Natural killer cell treated with Interleukin-12 subunit alpha and Interleukin-12 subunit beta and Interleukin-15 and Interleukin-18, amount 100 ng/mL, for 72 hours (primary cell): ENCODE results near the gene ICAM1. TPM values are rescaled to one million over a fixed set of nuclear protein-coding genes. Genes with fewer than 3 reads are reported as not detected.

Experiments
- ATAC-seq, 2 donors: fragments of 150-1000 bp; cut with Tn5 transposase in 1 of 2; sonication (Bioruptor Pico), chemical (Tn5 transposase) in 1 of 2; 2 replicates each; pipeline ENCODE4 v1.10.0; 2021
- DNase-seq: peaks from one replicate; pipeline ENCODE4 v3.0.0; 2022; ENCODE audit warnings: low spot score
- H3K27ac Mint-ChIP-seq, 2 donors: 1 replicate in 1 of 2; 2 replicates in 1 of 2; pipeline ENCODE4 v1.8.0; 2022; ENCODE audit warnings: mixed read lengths in 2 of 2, mild to moderate bottlenecking in 1 of 2, moderate library complexity in 1 of 2
- H3K27me3 Mint-ChIP-seq, 2 donors: 1 replicate in 1 of 2; 2 replicates in 1 of 2; pipeline ENCODE4 v1.8.0; 2022; ENCODE audit warnings: mixed read lengths in 2 of 2
- H3K36me3 Mint-ChIP-seq: one replicate; pipeline ENCODE4 v1.8.0; 2022; ENCODE audit warnings: mixed read lengths
- H3K4me1 Mint-ChIP-seq, 2 donors: 1 replicate in 1 of 2; 2 replicates in 1 of 2; pipeline ENCODE4 v1.8.0; 2022; ENCODE audit warnings: low read depth in 2 of 2, mixed read lengths in 2 of 2, mild to moderate bottlenecking in 1 of 2
- H3K4me3 Mint-ChIP-seq: one replicate; pipeline ENCODE4 v1.8.0; 2022; ENCODE audit warnings: mixed read lengths
- H3K9me3 Mint-ChIP-seq: 2 replicates; pipeline ENCODE4 v1.8.0; 2022; ENCODE audit warnings: mixed read lengths
- total RNA-seq, 2 donors: library from RNA; stranded (reverse); gene quantifications; one replicate each; pipeline ENCODE4 v1.2.3, GENCODE V29; 2022

The ICAM1 gene, protein sequence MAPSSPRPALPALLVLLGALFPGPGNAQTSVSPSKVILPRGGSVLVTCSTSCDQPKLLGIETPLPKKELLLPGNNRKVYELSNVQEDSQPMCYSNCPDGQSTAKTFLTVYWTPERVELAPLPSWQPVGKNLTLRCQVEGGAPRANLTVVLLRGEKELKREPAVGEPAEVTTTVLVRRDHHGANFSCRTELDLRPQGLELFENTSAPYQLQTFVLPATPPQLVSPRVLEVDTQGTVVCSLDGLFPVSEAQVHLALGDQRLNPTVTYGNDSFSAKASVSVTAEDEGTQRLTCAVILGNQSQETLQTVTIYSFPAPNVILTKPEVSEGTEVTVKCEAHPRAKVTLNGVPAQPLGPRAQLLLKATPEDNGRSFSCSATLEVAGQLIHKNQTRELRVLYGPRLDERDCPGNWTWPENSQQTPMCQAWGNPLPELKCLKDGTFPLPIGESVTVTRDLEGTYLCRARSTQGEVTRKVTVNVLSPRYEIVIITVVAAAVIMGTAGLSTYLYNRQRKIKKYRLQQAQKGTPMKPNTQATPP
- 100 to 1,000 TPM; 106 to 264 TPM for total RNA-seq

DNA sequence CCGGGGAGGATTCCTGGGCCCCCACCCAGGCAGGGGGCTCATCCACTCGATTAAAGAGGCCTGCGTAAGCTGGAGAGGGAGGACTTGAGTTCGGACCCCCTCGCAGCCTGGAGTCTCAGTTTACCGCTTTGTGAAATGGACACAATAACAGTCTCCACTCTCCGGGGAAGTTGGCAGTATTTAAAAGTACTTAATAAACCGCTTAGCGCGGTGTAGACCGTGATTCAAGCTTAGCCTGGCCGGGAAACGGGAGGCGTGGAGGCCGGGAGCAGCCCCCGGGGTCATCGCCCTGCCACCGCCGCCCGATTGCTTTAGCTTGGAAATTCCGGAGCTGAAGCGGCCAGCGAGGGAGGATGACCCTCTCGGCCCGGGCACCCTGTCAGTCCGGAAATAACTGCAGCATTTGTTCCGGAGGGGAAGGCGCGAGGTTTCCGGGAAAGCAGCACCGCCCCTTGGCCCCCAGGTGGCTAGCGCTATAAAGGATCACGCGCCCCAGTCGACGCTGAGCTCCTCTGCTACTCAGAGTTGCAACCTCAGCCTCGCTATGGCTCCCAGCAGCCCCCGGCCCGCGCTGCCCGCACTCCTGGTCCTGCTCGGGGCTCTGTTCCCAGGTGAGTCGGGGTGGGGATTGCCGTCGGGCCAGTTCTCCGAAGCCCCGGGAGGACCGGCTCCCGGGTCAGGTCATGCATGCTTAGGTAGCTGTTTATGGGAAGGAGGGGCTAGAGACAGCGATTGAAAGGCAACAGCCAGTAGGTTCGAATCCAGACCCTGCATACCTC lies at the start of gene ICAM1:
Gene ICAM1, plus strand, starts transcription at position 505 of the 779 bp plus-strand sequence. Its CDS starts 40 bp downstream, at position 545.
- H3K27me3 Mint-ChIP-seq, result no peaks in the 10 kb centered on the region
- ATAC-seq (peak; percentile 77 to 85), DNase-seq (peak; percentile 98)
- H3K36me3 Mint-ChIP-seq, result peaks cover 13% of the 10 kb centered on the region
- peak within 1 kb of the TSS; percentile 71 for H3K4me3 Mint-ChIP-seq
- peaks cover 24 to 29% of the 10 kb centered on the region in 2 donors for H3K4me1 Mint-ChIP-seq
- H3K9me3 Mint-ChIP-seq, result no peaks in the 10 kb centered on the region
- peak within 1 kb of the TSS; percentile 96 to 98 for H3K27ac Mint-ChIP-seq

DNA sequence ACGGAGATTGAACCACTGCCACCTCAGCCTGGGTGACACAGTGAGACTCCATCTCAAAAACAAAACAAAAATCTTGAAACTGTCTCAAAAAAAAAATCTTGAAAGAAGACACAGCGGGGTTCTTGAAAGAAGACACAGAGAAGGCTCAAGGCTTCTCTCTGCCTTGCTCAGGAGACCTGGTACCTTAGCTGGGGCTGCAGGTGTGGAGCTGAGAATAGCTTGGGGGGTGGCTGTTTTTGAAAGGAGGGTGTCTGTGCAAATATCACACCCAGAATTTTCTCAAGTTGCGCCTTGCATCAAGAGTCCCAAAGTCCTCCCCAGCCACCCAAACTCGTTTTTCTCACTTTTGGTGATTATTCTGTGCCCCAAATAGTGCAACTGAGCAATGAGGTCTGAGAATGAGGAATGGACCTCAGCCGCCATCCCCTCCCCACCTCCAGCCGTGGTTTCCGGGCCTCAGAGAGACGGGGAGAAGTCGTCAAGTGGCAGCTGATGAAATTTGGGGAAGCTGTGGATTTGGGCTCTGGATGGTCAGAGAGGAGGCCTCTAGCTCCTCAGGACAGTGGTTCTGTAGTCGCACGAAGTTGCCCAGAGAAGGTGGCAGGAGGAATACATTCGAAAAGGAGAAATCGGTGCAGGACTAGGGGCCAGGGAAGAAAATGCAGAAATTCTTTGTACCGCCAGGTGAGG lies 48.6 kb upstream of the ICAM1 start:
- Mint-ChIP-seq H3K9me3 (no peaks in the 10 kb centered on the region), H3K27ac (no peak overlapping the region), H3K27me3 (no peaks in the 10 kb centered on the region), H3K4me3 (no peak overlapping the region), H3K4me1 (peaks cover 0 to 16% of the 10 kb centered on the region in 2 donors), H3K36me3 (no peaks in the 10 kb centered on the region)
- DNase-seq (no peak), ATAC-seq (no peak)

DNA sequence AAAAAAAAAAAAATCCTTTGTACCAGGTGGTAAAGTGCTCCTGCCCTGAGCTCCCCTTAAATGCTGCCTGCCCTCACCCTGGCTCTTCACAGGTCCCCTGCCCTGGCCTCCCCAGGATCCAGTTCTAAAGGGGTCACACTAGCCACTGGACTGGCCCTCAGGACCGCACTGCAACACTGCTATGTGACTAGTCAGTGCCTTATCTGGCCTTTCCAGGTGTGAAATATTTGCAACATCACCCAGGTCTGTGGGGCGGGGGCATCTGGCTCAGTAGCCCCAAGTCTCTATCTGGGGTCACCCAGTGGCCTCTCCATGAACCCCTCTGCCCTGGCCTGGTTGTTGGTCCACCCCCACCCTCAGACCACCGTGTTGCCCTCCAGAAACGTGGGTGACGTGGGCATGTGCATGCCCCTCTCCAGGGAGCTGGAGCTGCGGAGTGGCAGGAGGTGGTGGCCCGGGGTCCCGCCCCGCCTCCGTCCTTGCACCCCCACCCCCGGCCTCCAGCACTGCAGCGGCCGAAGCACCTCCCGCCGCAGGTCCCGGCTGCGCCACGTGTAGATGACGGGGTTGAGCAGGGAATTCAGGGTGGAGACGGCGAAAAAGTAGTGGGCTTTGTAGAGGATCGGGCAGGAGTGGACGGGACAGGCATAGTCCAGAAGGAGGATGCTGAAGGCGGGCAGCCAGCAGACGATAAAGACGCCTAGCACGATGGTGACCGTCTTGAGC lies 47.3 kb upstream of the ICAM1 start:
- no peak for ATAC-seq
- peaks cover 0 to 16% of the 10 kb centered on the region in 2 donors for H3K4me1 Mint-ChIP-seq
- H3K36me3 Mint-ChIP-seq, result no peaks in the 10 kb centered on the region
- no peak overlapping the region for H3K27ac Mint-ChIP-seq
- H3K27me3 Mint-ChIP-seq, result no peaks in the 10 kb centered on the region
- DNase-seq, result no peak
- no peaks in the 10 kb centered on the region for H3K9me3 Mint-ChIP-seq
- H3K4me3 Mint-ChIP-seq, result no peak overlapping the region

DNA sequence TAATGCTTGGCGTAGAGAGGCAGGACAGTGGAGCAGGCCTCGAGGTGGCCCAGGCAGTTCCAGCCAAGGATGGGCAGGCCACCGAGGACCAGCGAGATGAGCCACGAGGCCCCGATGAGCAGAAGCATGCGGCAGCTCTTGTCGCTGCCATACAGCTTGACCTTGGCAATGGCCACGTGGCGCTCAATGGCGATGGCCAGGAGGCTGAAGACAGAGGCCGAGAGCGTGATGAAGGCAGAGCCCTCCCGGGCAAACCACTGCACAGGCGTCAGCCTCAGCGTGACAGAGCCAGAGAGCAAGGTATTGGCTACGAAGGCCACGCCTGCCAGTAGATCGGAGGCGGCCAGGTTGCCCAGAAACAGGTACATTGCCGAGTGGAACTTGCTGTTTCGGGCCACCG lies 46.6 kb upstream of the ICAM1 start:
- H3K9me3 Mint-ChIP-seq, result no peaks in the 10 kb centered on the region
- DNase-seq (no peak), ATAC-seq (no peak)
- H3K4me1 Mint-ChIP-seq, result peaks cover 0 to 16% of the 10 kb centered on the region in 2 donors
- no peak overlapping the region for H3K27ac Mint-ChIP-seq
- no peaks in the 10 kb centered on the region for H3K27me3 Mint-ChIP-seq
- H3K4me3 Mint-ChIP-seq, result no peak overlapping the region
- no peaks in the 10 kb centered on the region for H3K36me3 Mint-ChIP-seq

DNA sequence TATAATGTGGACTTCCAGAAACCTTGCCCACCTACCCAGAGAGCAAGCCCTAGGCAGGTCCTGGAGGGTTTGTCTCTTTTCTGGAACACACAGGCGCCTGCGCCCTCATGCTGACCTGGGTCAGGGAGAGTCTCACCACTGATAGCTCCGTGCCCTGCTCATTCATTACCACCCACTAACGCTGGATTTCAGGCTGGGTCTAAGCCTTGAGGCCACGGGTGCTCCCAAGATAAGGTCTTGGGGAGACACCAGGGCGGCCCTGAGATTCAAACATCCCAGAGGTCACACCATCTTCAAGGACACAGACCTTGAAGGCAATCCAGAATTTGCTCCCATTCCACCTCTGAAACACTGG lies 44.9 kb upstream of the ICAM1 start:
- no peaks in the 10 kb centered on the region for H3K36me3 Mint-ChIP-seq
- DNase-seq (no peak), ATAC-seq (no peak)
- no peak overlapping the region for H3K4me3 Mint-ChIP-seq
- no peaks in the 10 kb centered on the region for H3K27me3 Mint-ChIP-seq
- H3K9me3 Mint-ChIP-seq, result no peaks in the 10 kb centered on the region
- H3K4me1 Mint-ChIP-seq, result peaks cover 5 to 21% of the 10 kb centered on the region in 2 donors
- no peak overlapping the region for H3K27ac Mint-ChIP-seq

DNA sequence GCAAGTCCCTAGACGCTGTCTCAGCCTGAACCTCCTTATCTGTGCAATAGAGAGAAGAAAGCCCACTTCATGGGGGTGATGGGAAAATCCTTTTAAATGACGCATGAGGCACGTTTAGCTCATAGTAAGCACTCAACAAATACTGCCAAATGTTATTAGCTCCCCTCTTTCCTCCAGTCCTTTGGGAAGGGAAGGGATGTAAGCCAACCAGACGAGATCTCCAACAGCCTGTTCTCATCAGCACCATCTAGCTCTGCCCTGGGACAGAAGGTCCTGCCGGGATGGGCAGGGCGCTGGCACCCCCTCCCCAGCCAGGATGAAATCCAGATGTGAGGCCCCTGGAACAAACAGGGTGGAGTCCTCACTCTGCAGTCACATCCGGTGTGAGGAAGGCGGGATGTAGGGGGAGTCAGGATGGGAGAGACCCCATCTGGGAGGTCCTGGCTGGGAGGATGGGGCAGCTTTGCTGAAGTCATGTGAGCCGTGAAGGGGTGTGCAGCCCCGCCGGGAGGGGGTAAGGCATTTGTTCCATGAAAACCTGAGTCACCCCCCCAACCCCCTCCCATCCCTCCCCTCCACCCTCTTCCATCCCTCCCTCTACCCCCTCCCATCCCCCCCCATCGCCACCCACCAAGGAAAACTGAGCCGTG lies 44.4 kb upstream of the ICAM1 start:
- no peaks in the 10 kb centered on the region for H3K9me3 Mint-ChIP-seq
- H3K4me3 Mint-ChIP-seq, result no peak overlapping the region
- DNase-seq (no peak), ATAC-seq (no peak)
- H3K27me3 Mint-ChIP-seq, result no peaks in the 10 kb centered on the region
- H3K36me3 Mint-ChIP-seq, result no peaks in the 10 kb centered on the region
- no peak overlapping the region for H3K27ac Mint-ChIP-seq
- H3K4me1 Mint-ChIP-seq, result peaks cover 5 to 21% of the 10 kb centered on the region in 2 donors

DNA sequence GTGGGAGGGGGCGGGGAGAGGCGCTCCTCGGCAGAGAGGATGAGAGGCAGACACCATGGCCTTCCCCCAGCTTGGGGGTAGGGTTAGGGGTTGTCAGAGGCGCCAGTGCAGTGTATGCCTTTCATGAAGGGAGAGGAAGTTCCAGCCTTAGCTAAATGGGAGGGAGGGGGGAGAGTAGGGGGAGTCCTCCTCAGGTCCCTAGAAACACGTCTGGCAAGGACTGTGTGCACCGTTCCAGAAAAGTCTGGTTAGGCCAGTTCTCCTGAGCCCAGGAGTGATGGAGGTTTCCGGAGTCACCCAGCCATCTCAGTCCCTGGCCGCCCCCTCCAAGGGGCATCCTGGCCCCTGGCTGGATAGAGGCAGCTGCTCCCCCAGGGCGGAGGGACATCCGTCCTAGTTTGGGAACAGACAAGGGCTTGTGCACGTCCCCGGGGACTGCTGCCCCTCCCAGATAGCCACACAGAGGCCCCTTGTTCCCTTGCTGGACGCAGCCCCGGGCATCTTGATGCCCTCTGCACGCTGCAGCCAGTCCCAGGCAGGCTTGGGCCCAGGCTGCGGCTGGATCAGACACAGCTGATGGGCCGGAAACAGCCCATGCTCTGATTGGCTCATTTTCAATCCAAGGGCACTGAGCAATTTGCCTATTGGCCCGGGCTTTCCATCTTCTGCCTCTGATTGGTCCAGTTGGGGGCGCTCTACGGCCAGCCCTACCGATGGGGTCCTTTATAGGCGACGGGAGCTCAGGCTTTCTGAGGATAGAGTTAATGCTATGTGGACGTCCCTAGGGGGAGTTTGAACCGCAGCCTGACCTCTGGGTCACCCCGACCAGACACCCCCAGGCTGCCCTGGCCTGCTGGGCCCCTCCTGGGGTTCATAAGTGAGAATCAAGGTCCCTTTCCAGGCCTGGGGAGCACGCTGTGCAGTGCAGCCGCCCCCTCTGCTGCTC lies 43.6 kb upstream of the ICAM1 start:
- no peaks in the 10 kb centered on the region for H3K36me3 Mint-ChIP-seq
- DNase-seq (no peak), ATAC-seq (no peak)
- no peaks in the 10 kb centered on the region for H3K9me3 Mint-ChIP-seq
- no peak overlapping the region for H3K4me3 Mint-ChIP-seq
- H3K4me1 Mint-ChIP-seq, result peaks cover 5 to 21% of the 10 kb centered on the region in 2 donors
- no peaks in the 10 kb centered on the region for H3K27me3 Mint-ChIP-seq
- no peak overlapping the region for H3K27ac Mint-ChIP-seq

DNA sequence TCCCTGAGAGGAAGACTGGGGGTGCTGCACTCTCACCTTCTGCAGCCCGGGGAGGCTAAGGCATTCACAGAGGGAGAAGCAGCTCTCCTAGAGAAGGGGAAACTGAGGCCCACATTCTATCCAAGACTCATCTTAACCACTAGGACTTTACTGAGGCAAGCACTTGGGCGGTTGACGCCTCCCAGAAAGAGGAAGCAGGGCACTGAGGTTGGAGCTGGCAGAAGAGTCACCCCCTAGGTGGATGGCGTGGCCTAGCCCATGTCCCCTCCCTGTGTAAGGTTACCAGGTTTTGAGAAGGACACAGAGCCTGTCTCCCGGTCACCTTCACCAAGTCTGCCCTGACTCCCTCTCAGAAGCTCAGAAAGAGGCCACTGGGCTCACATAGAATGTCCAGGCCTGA lies 42.5 kb upstream of the ICAM1 start:
- H3K36me3 Mint-ChIP-seq, result no peaks in the 10 kb centered on the region
- H3K9me3 Mint-ChIP-seq, result no peaks in the 10 kb centered on the region
- no peak for DNase-seq
- H3K27ac Mint-ChIP-seq, result no peak overlapping the region
- no peak overlapping the region for H3K4me3 Mint-ChIP-seq
- no peaks in the 10 kb centered on the region for H3K27me3 Mint-ChIP-seq
- no peak for ATAC-seq
- H3K4me1 Mint-ChIP-seq, result peaks cover 5 to 19% of the 10 kb centered on the region in 2 donors

DNA sequence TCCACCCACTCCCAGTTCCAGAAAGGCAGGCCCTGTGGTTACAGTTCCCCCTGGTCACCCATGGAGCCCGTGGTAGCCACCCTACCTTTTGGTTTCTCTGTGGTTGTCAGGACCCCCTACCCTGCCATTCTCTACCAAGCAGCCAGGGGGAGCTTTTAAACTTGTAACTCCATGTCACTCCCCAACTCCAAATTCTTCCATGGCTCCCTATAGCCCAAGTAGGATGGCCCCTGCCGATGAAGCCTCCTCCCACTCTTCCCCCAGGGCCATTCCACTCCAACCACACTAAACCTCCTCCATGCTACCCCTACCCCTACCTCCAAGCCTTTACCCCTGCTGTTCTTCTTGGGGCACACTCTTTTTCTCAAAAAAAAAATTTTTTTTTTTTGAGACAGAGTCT lies 42.0 kb upstream of the ICAM1 start:
- no peaks in the 10 kb centered on the region for H3K9me3 Mint-ChIP-seq
- H3K4me3 Mint-ChIP-seq, result no peak overlapping the region
- H3K27ac Mint-ChIP-seq, result peak overlapping the region in 1 of 2 donors; percentile 14
- H3K4me1 Mint-ChIP-seq, result peaks cover 5 to 19% of the 10 kb centered on the region in 2 donors
- H3K36me3 Mint-ChIP-seq, result no peaks in the 10 kb centered on the region
- ATAC-seq (no peak), DNase-seq (no peak)
- no peaks in the 10 kb centered on the region for H3K27me3 Mint-ChIP-seq

DNA sequence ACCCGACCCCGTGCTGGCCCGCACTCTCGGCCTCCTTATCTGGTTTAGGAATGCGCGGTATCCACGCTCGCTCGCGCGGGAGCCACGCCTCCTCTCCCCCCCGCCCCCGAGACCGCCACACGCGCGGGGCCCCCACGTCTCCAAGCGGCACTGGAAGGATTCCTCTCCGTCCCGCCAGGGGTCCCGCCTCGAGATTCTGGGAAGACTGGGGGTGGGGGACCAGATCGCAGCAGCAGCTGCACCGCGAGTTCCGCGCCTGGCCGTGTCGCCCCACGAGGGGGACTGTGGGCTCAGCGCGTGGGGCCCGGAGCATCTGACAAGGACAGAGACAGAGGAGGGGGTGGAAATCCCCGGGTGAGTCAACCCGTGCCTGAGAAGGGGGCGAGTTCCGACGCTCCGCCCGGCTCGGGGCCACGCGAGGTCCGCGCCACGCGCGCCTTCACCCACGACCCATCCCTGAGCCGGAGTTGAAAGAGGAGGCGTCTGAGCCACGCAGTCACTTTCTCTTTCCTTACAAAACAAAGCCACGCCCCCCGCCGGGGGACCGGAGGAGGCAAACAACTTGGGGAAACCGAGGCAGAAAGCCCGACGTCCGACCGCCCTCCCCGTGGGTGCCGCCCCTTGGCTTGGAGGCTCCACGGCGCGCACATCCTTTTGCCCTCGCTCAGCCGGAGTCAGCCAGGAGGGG lies 40.6 kb upstream of the ICAM1 start:
- H3K4me1 Mint-ChIP-seq, result peaks cover 9 to 19% of the 10 kb centered on the region in 2 donors
- DNase-seq, result peak; percentile 73

DNA sequence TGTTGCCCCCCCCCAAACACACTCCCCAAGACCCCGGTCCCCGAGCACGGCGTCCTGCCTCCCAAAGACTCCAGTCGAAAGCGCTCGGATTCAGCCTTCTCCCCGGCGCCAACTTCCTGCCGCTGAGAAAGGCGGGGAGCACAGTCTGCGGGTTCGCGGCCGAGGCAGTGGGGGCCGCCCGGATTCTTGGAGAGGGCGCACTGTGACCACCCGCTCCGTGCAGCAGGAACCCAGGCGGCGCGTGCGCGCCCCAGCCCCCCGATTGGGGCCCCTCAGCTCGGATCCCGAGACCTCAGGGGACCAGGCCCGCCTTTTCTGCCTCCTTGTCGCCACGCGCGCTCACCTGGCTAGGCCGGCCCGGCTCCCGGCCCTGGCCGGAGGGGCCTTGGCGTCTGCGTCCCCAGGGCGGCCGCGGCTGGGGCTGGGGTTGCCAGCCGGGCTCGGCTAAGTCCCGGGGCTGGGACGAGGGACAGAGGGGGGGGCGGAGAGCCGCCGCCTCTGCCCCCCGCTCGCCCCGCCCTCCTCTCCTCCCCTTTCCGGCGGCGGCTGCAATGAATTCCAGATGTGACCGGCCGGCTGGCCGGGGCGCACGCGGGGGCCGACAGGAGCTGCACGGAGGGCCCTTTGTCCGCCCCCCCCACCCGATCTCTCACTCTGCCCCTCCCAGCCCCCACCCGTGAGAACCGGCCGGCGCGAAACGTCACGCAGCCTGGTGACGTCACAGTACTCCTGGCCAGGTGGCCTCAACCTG lies 39.9 kb upstream of the ICAM1 start, which contains the start of gene S1PR2:
Gene S1PR2, minus strand, starts transcription at position 471 of the 751 bp plus-strand sequence. CDS start 6,426 bp downstream, outside the sequence.
- Mint-ChIP-seq H3K4me3 (peak within 1 kb of the TSS; percentile 83), H3K36me3 (no peaks in the 10 kb centered on the region), H3K27ac (peak within 1 kb of the TSS; percentile 50 to 63), H3K9me3 (no peaks in the 10 kb centered on the region), H3K27me3 (no peaks in the 10 kb centered on the region), H3K4me1 (peaks cover 12 to 22% of the 10 kb centered on the region in 2 donors)
- ATAC-seq, result peak; percentile 82 to 87
- peak; percentile 82 for DNase-seq

More for the DNA sequence above, 40.6 kb upstream of the ICAM1 start:
- Mint-ChIP-seq H3K4me3 (peak overlapping the region; percentile 83), H3K36me3 (no peaks in the 10 kb centered on the region), H3K27me3 (no peaks in the 10 kb centered on the region), H3K9me3 (no peaks in the 10 kb centered on the region), H3K27ac (peak overlapping the region; percentile 50 to 63)
- peak; percentile 73 to 79 for ATAC-seq
